ENCODE measurements around the gene HTR1E.

- TF ChIP-seq POLR2A (IDR thresholded peaks at IDR 0.05; ENCODE audit: low read depth, low read length) (no peak), POLR2AphosphoS5 (IDR thresholded peaks at IDR 0.05; ENCODE audit: low read depth, low read length) (no peak)
Observed at GRCh38 chr6:87040729-87041128, 103.4 kb downstream of the HTR1E start.

Data from GM12891 (cell line).